ENCODE results near the gene NIT2.
"Not testable (repeated sequence)": the region's sequence is repeated elsewhere in the genome, so short reads cannot be mapped to it uniquely, and the experiment has no call there.

Gene NIT2

GRCh38 chr3:100339786-100340185, 5.2 kb downstream of the NIT2 start:
- no peak for DNase-seq

DNA sequence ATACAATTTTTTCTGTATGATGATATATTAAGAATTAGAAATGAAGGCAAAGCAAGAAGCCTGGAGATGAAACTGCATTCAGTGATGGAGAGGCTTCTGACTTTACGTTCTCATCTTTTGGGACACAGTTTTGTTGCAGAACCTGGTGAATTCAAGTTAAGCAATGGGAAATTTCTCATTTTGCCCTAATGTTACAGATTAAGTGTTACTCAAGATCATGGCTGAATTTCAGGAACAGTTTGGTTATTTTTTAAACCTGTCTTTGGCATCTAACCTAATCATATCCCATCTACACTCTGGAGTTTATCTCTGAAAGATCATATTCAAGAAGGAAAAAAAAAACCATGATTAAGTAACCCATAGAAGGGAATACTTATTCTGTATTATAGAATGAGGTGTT, 6.0 kb downstream of the NIT2 start:
- no peak for DNase-seq

GRCh38 chr3:100348727-100349126, 14.2 kb downstream of the NIT2 start:
- DNase-seq: no peak

- DNase-seq: not testable (repeated sequence)
These were observed 17.2 kb downstream of the NIT2 start for GRCh38 chr3:100351770-100352169.

DNA sequence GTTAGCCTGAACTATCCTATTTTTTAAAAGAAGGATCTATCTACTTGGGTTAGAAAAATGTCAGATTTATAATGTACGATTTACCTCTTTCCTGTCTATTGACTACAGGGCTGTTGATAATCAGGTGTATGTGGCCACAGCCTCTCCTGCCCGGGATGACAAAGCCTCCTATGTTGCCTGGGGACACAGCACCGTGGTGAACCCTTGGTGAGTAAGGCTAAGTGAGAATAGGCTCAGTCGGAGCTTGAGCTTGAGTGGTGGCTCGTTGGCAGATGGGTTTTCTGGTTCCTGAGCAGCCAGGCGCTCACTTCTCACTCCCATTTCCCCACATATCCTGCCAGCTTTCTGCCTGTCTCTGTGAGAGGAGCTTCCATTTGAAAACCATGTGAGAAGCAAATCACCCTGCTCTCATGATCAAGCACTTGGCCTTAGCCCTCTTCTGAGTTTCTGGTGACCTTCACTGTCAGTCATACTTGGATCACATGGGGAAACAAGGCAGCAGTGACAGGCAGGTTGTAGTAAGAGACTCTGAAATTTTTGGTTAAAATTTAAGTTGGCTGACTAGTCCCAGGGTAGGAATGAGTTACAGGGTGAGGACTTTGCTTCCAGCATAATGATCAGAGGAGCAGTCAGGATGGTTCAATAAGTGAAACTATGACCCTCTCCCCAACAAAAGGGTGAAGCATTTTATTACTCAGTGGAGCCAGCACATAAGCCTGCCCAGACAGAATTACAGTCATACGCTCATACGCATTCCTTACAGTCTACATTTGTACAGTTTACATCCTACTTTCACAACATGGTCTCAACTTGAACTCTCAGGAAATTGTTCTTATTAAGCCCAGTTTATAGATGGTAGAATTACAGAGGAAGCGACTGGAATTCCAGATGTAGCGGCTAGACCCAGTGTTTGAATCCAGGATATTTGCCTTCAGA, 18.0 kb downstream of the NIT2 start:
- no peak for DNase-seq

DNA sequence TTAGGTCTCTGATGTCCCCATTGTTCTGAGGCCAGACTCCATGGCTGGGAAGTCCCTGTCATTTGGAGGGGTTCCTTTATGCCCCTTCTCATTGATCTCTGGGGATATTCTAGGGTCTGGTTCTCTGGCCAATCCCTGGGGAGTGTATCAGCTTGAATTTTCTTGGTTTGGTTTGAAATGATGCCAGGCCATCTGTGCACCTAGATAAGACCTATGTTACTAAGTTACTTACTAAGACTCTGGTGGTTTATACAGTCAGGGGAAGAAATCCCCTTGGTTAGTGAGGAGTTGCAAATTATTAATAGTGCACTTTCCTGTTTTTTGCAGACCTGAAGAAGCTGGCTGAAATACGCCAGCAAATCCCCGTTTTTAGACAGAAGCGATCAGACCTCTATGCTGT, 20.3 kb downstream of the NIT2 start:
- DNase-seq: no peak

DNA sequence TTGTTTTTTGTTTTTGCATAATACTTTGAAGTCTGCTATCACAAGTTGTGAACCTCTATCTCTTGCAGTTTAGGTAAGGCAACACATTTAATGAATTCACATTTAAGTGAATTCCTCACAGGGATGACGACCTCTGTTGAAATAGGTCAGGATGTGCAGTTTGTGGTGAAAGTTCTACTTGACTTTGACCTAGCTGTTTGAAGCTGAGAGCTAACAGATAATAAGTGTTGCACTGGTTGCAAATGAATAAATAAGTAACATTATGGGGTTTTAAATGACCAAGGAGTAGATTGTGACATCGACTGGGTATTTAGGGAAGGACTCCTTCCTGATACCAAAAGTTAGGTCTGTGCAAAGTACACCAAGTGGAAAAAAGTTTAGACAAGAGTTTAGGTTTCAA, 23.9 kb downstream of the NIT2 start:
- no peak for DNase-seq

GRCh38 chr3:100359035-100359434, 24.5 kb downstream of the NIT2 start:
- no peak for DNase-seq

GRCh38 chr3:100360757-100361496, 26.4 kb downstream of the NIT2 start:
- DNase-seq: no peak

DNA sequence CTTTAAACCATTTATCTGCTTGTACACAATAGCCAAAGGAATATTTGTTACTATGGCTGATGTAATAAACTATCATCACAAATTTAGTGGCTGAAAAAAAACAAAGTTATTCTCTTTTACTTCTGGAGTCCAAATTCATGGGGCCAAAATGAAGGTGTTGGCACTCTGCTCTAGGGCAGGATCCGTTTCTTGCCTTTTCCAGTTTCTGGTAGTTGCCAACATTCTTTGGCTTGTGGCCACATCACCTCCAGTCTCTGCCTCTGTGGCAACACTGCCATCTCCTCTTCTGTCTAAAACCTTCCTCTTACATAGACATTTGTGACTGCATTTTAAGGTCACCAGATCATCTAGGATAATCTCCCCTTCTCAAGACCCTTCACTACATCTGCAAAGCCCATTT, 27.3 kb downstream of the NIT2 start:
- DNase-seq: no peak

- no peak for DNase-seq
These were observed 29.9 kb downstream of the NIT2 start for GRCh38 chr3:100364421-100364820.

DNA sequence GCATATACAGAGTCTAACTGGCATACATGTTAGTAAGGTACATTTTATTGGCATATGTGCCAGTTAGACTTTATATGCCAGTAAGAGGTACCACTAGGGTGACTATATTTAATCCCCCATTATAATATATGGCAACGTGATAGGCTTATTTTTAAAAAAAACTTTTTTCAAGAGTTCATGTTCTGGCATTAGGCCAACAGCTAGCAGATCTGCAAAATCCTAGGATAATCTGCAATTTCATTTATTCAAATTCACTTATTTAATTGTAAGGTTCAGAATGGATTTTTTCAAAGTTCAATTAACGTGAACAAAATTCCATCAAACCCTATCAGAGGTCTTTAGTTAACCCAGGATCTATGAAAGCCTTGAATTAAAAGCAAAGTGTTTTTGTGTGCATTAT, 31.9 kb downstream of the NIT2 start:
- no peak for DNase-seq

DNA sequence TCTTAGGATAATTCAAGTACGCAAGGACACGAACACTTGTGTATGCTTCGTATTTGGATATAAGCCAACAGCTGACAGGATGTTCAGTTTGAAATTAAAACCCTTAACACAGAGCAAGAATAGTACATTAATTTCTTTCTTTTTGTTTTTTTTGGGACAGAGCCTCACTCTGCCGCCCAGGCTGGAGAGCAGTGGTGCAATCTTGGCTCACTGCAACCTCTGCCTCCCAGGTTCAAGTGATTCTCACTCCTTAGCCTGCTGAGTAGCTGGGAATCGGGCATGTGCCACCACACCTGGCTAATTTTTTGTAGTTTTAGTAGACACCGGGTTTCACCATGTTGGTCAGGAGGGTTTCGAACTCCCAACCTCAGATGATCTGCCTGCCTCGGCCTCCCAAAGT, 33.9 kb downstream of the NIT2 start:
- no peak for DNase-seq

GRCh38 chr3:100370756-100371155, 36.2 kb downstream of the NIT2 start:
- DNase-seq: no peak

DNA sequence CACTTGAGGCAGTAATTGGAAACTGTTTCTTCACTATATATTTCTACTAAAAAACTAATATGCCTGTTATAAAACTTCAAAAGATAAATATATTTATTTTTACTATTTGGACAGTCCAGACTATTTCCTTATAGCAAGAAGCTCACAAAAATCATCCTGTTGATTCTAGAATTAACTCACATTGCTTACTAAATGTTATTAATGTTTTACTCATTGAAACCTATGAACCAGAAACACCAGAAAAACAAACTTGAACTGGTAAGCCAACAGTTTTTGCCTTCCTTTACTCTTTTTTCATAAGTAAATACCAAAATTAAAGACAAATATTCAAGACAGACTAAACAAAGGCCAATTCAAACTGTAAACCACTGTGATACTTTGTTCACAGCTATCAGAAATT, 40.0 kb downstream of the NIT2 start:
- no peak for DNase-seq

GRCh38 chr3:100376301-100376700, 41.7 kb downstream of the NIT2 start:
- DNase-seq: no peak

DNA sequence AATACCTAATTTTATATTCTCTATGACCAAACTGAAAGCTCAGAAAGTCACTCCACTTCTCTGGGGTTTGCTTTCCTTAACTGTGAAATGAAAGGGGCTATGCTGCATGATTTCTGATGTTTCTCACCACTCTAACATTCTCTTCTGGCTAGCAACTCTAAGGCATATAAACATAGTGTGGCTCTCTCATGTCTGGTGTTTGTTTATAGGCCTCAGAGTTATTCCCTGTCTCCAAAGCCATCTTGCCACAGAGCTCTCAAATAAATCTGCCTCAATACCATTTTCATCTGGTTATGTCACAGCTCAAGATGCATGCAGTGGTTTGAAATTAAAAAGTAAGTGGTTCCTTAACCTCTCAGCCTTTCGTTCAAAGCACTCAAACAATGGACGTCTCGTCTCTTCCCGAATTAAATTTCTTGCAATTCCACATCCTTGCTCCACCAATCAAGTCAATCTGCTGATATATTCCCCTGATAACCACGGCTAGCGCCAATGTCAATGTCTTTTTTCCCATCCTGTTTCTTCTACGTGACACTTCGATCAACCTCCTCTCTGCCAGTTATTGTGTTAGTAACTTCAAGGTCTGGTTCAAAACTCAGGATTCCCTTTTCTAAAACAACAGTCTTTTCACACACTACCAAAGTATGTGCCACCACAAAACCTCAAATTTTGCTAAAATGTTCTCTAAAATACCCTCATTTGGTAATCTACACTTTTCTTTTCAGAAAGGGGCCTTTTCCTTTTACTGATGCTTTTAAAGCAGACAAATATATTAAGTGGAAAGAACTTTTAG, 50.4 kb downstream of the NIT2 start:
- DNase-seq: no peak

GRCh38 chr3:100386437-100387074, 52.0 kb downstream of the NIT2 start:
- DNase-seq: no peak

GRCh38 chr3:100389025-100389424, 54.5 kb downstream of the NIT2 start:
- no peak for DNase-seq

- no peak for DNase-seq
These were observed 61.3 kb downstream of the NIT2 start for GRCh38 chr3:100395679-100396431.

DNA sequence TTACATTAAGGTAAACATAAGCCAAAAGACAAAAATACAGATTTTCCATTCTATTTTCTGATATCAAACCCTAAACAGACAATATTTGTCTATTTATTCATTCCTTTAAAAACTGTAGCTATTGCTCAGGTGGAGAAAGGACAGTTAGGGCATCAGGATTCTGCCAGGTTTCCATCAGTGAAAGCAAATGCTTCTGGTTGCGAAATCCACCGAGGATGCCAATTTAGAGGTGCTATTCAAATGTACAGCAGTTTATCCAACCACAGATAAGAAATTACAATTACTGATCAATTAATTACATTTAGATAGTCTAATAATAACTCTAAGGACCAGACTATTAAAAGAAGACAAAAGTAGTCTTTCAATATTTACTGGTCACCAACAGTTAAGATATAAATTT, 62.4 kb downstream of the NIT2 start:
- no peak for DNase-seq

All from stimulated activated CD4-positive, alpha-beta T cell treated with anti-CD3 and anti-CD28 coated beads, Interleukin-4, amount 100 ng/mL, for 24 hours (primary cell).